Retinal pigment epithelial cell (primary cell): ENCODE results near the gene RAB22A.

Experiments
- DNase-seq: peaks from one replicate; pipeline ENCODE4 v3.0.0-alpha.2; 2010; ENCODE audit warnings: low read depth
- H3K4me3 ChIP-seq: 2 replicates; pipeline ENCODE4 v1.5.1; 2011; ENCODE audit warnings: mild to moderate bottlenecking, low read length, control low read depth, moderate library complexity
- TF ChIP-seq, protein P1 (sequence below): conservative IDR thresholded peaks from 2 replicates; pipeline ENCODE4 v1.5.1; 2011; ENCODE audit warnings: low read depth, low read length, control low read depth, inconsistent platforms

Gene RAB22A

GRCh38 chr20:58340853-58341252, 31.3 kb downstream of the RAB22A start:
- TF ChIP-seq, protein P1, sequence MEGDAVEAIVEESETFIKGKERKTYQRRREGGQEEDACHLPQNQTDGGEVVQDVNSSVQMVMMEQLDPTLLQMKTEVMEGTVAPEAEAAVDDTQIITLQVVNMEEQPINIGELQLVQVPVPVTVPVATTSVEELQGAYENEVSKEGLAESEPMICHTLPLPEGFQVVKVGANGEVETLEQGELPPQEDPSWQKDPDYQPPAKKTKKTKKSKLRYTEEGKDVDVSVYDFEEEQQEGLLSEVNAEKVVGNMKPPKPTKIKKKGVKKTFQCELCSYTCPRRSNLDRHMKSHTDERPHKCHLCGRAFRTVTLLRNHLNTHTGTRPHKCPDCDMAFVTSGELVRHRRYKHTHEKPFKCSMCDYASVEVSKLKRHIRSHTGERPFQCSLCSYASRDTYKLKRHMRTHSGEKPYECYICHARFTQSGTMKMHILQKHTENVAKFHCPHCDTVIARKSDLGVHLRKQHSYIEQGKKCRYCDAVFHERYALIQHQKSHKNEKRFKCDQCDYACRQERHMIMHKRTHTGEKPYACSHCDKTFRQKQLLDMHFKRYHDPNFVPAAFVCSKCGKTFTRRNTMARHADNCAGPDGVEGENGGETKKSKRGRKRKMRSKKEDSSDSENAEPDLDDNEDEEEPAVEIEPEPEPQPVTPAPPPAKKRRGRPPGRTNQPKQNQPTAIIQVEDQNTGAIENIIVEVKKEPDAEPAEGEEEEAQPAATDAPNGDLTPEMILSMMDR, result no peak
- no peak for DNase-seq
- no peak overlapping the region for H3K4me3 ChIP-seq

- peak; percentile 31 for DNase-seq
- TF ChIP-seq, protein P1, result no peak
- H3K4me3 ChIP-seq, result no peak overlapping the region
These were observed 32.8 kb downstream of the RAB22A start for GRCh38 chr20:58342104-58342945.

DNA sequence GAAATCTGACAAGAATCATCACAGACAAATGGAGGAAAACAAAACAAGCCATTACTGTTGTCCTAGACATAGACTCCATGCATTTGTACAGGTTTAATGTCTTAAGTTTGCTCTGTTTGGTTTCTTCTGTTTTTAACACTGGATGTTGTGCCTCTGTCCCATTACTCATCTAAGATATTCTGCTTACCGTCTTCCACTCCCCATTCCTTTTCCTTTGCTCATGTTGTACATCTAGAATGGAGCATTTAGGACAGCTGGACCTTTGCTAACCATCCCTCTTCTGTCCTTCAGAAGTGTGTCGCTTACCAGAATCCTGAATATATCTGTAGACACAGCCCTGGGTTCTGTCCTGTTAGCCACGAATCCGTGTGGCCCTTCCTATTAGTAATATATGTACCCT, 35.2 kb downstream of the RAB22A start:
- TF ChIP-seq, protein P1, result no peak
- no peak for DNase-seq
- H3K4me3 ChIP-seq, result no peak overlapping the region

- DNase-seq, result no peak
- H3K4me3 ChIP-seq, result no peak overlapping the region
- TF ChIP-seq, protein P1, result no peak
These were observed 40.1 kb downstream of the RAB22A start for GRCh38 chr20:58349570-58349969.

DNA sequence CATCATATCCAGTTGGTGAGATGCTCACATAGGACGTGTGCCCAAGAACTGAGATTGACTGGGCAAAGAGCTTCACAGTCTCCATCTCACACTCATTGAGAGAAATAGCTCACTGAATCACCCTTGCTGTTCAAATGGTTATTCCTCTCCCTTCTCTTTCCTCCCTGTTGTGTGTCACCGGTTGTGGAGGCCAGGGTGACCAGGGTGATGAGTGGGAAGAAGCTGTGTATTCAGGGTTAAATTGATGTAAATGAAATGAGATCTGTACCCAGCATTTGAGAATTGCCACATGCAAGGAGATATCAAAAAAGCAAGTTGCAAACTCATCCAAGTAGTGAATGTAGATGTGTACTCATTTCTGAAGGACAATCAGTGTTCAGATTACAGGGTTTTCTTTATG, 43.0 kb downstream of the RAB22A start:
- DNase-seq, result no peak
- TF ChIP-seq, protein P1, result no peak
- no peak overlapping the region for H3K4me3 ChIP-seq

DNA sequence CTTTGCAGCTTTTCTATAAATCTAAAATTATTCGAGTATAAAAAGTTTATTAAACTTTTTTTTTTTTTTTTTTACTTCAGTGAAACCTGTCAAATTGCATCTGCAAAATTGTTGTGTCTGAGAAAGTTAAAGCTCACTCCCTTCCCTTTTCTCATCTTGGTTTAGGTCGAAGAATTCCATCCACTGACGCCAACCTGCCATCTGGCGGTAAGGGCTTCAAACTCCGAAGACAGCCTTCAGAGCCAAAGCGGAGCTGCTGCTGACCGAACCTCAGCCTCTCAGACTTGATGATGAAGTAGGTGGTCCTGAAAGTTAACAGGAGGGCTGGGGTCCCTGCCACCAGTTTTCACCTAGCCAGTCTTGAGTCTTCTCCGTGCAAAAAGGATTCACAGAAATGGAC, 49.9 kb downstream of the RAB22A start:
- no peak overlapping the region for H3K4me3 ChIP-seq
- TF ChIP-seq, protein P1, result no peak
- DNase-seq, result no peak

DNA sequence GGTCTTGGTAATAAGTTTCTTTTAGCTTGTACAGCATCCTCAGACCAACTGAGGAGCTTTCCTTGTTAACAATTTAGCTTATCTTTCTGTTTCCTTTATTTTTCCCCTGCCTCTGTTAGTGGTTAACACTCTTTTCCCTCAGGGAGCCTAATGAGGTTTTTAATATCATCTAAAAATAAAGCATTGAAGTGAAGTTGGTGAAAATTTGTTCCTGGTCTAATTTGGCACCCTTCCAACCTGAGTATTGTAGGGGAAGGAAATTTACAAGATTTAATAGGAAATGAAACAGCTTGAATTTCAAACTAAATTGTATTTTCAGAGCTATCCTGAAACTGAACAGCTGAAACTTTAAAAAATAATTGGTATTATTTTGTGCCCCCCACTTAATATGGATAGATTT, 51.4 kb downstream of the RAB22A start:
- DNase-seq, result no peak
- TF ChIP-seq, protein P1, result no peak

More for the DNA sequence above, 51.4 kb downstream of the RAB22A start:
- H3K4me3 ChIP-seq, result no peak overlapping the region
